Right ventricle myocardium inferior (tissue), 1 donor: ENCODE measurements around the gene MEIOSIN. TPM values are rescaled to one million over a fixed set of nuclear protein-coding genes. Genes with fewer than 3 reads are reported as not detected.

Experiments used
- ATAC-seq: fragments of 200-7000 bp; cut with Tn5 transposase; one replicate; pipeline ENCODE4 v1.9.1; 2020; ENCODE audit warnings: mild to moderate bottlenecking, moderate library complexity
- DNase-seq: peaks from one replicate; pipeline ENCODE4 v3.0.0; 2021; ENCODE audit errors: missing footprints
- intact Hi-C: fragments of 100-400 bp; cut with DNase I; formaldehyde crosslinking; loops from one replicate; pipeline ENCODE4 v1.11.0; 2022
- total RNA-seq: library from RNA; stranded (reverse); fragmentation: NEBNext Ultra II Directional; extraction: Animal tissue kit (Norgen Biotek cat#: 25700); gene quantifications from one replicate; pipeline ENCODE4 v1.2.1, GENCODE V29; 2021
- donor health status: DM: no; HTN: yes; CAD: no; lungs with severe emphysema.

MEIOSIN gene
- total RNA-seq, 1 donor from 2014 or later: not detected

GRCh38 chr19:45771311-45771933 lies 38.2 kb downstream of the MEIOSIN start:
- ATAC-seq: no peak
- DNase-seq: no peak
- intact Hi-C loops: loop anchor here (5.0 kb wide), 1 partner anchor 91 kb away; the partner anchor contains the start of genes FOXA3 and SYMPK

GRCh38 chr19:45772130-45772840 lies 39.0 kb downstream of the MEIOSIN start:
- intact Hi-C loops: loop anchor here (5.0 kb wide), 1 partner anchor 90 kb away; the partner anchor contains the start of genes FOXA3 and SYMPK
- DNase-seq (no peak), ATAC-seq (no peak)

DNA sequence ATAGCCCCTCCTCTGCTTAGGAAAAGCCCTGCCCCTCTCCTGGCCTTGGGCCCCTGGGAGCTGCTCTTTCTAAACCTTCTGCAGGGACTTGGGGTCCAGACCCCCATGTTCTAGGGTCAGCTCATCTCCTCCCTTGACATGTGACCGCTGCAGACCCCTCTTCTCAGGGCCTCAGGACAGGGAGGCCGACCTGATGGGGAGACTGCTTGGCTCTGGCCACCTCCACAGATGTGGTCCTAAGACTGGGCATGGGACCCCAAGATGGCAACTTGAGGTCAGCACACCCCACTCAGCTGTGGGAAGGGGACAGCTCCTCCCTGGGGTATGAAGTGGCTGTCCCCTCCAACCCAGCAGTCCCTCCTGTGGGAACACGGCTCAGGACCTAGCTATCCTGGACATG lies 39.7 kb downstream of the MEIOSIN start:
- ATAC-seq (no peak), DNase-seq (no peak)
- intact Hi-C loops: loop anchor here (5.0 kb wide), 1 partner anchor 89 kb away; the partner anchor contains the start of genes FOXA3 and SYMPK

DNA sequence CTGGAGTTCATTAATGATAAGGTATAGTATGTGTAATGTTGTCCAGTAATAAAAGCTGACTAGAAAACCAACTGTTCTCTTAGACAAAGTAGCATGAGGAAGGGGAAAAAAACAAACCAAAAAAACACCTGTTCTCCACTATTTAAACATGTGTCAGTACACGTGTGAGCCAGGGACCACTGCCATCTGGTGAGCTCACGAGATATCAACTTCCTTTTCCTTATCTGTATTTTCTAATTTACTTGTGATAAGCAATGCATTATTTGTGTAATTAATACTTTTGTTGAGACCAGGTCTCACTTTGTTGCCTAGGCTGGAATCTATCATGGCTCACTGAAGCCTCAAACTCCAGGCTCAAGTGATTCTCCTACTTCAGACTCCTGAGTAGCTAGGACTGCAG lies 40.1 kb downstream of the MEIOSIN start:
- intact Hi-C loops: loop anchor here (5.0 kb wide), 1 partner anchor 89 kb away; the partner anchor contains the start of genes FOXA3 and SYMPK
- ATAC-seq: no peak

DNA sequence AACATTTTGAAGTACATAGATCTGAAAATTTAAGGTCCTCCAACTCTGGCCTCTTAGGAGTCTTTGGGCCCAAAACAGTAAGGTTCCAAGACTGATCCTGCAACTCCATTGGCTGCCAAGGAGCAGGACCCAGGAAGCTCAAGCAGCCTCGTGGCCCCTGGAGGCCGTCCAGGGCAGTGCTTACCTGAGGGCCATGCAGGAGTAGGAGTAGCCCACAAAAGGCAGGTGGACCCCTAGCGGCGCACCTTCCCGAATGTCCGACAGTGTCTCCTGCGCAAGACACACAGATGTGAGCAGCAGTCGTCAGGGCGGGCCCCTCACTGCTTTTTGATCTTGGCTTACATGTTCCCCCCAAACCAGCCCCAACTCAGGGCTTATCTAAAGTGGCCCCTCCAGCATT lies 41.5 kb downstream of the MEIOSIN start:
- DNase-seq: peak; percentile 56
- intact Hi-C loops: loop anchor here (5.0 kb wide), 1 partner anchor 88 kb away; the partner anchor contains the start of genes FOXA3 and SYMPK
- ATAC-seq: no peak

More for the DNA sequence above, 40.1 kb downstream of the MEIOSIN start:
- DNase-seq: peak; percentile 15

DNA sequence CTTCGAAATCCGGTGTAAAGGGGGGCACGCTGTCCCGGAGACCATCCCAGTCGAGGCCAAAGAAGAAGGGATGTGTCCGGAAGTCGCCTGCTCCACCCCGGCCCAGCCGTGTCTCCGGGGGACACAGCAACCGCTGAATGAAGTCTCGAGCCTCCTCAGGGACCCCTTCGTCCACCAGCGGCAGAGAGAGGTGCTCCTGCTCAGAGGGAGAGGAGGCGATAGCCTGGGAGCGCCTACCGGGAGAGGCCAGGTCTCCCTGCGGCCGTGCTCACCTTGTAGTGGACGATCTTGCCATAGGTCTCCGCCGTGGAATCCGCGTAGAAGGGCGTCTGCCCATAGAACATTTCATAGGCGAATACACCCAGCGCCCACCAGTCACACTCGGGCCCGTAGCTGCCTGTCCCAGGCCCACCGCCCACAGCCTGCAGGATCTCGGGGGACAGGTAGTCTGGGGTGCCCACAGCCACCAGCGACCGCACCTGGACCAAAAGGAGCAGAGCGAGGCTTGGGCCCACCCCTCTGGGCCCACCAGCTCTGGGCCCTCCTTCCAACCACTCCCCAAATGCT lies 44.2 kb downstream of the MEIOSIN start:
- DNase-seq (no peak), ATAC-seq (no peak)
- intact Hi-C loops: no loop called here

- intact Hi-C loops: no loop called here
- ATAC-seq (no peak), DNase-seq (no peak)
Observed at GRCh38 chr19:45778010-45778661, 44.9 kb downstream of the MEIOSIN start.

- ATAC-seq (peak; percentile 36), DNase-seq (peak; percentile 83)
- intact Hi-C loops: no loop called here
Observed at GRCh38 chr19:45779231-45780145, 46.2 kb downstream of the MEIOSIN start.

DNA sequence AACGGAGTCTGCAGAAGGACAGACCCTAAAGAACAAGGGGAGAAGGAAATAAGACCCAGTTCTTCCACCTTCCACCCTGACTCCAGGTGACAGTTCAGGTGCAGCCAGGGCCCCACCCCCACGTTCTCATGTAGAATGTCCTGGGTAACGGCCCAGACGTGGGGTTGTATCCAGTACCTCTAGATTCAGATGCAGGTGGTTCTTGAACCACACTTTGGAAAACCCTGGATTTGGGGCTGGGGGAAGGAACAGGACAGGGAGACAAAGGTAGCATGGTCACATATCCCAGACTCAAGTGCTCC lies 46.9 kb downstream of the MEIOSIN start:
- intact Hi-C loops: no loop called here
- ATAC-seq (no peak), DNase-seq (no peak)

DNA sequence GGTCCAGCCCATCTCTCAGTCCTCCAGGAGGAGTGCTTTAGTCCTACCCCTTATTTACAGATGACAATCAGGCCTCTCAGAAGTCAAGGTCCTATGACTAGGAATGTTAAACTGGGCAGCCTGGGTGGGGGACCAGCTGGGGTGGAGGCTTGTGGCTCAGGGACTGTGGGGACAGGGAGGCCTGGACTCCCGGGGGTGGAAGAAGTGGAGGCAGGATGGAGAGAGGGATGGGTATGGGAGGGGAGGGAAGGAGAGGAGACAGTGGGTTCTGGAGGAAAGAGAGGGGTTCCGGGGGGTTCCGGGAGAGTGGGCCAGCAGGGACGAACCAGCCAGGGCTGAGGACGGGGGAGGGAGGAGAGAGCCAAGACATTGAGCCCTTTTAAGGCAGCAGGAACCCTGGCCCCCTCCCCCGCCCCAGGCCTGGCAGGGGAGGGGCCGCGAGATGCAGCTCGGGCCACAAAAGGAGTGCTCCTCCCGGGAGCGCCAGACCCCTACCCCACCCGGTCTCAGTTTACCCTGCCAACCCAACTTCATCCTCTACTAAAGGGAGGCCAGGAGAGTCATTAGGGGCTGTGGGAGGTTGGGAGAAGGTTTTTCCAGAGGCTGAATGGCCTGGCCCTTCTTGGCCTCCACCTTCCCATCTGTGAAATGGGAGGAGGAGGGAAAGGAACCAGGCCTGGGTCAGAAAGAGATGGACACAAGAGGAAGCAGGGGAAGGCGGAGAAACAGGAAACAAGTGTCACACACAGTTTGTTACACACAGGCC lies 47.4 kb downstream of the MEIOSIN start:
- DNase-seq: no peak
- intact Hi-C loops: no loop called here
- ATAC-seq: no peak

- ATAC-seq (peak; percentile 1), DNase-seq (no peak)
- intact Hi-C loops: loop anchor here (1.0 kb wide), 1 partner anchor 11 kb away; no protein-coding TSS in a partner anchor
Observed at GRCh38 chr19:45781214-45782161, 48.2 kb downstream of the MEIOSIN start.

GRCh38 chr19:45782162-45782691 lies 49.0 kb downstream of the MEIOSIN start, which contains the start of gene DMPK:
Gene DMPK, minus strand, starts transcription at chr19:45782490. Its CDS starts 138 bp downstream, at chr19:45782352.
- DNase-seq (no peak), ATAC-seq (peak; percentile 74)
- intact Hi-C loops: loop anchor here (1.0 kb wide), 1 partner anchor 12 kb away; no protein-coding TSS in a partner anchor

GRCh38 chr19:45782820-45783785 lies 49.9 kb downstream of the MEIOSIN start:
- intact Hi-C loops: loop anchor here (1.0 kb wide), 1 partner anchor 13 kb away; no protein-coding TSS in a partner anchor
- DNase-seq: peak; percentile 87
- peak; percentile 70 for ATAC-seq

DNA sequence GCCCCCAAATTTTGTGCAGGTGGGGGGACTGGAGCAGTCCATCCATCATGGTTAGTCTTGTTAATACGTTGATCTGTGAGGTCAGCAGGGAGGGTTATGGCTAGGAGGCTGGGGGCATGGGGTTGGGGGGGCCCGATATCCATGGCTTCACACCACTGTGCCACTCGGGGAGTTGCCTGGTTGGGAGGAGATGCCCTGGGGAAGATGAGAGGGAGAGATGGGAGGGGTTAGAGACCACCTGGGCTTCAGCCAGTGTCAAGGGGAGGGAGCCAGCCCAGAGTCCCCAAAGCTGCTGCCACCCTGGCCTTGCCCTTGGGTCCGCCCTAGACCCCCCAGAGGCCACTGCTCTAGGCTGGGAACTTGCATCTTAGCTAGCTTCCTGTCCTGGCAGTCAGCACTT lies 50.9 kb downstream of the MEIOSIN start:
- intact Hi-C loops: no loop called here
- DNase-seq: no peak
- ATAC-seq: no peak

DNA sequence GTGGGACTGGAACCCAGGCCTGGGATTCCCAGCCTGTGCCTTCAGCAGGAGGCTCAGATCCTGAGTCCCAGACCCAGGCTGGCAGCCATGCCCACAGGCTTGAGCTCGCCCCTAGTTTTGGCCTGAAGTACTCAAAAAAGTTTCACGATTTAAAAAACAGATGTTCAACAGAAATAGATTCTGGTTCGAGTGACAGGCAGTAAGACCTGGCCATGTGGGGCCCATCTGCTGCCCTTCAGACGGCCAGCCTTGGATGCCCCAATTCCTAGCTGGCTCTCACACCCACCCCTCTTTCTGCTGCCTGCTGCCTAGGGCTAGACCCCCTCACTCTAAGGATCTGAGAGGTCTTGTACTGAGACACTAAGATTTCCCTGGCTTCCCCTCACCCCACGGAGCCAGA lies 51.9 kb downstream of the MEIOSIN start:
- no peak for ATAC-seq
- no peak for DNase-seq
- intact Hi-C loops: no loop called here
